MCF 10A (cell line): Measurements from ENCODE around the gene XRN2. TPM values are rescaled to one million over a fixed set of nuclear protein-coding genes. Genes with fewer than 3 reads are reported as not detected.
"Not testable (repeated sequence)": the region's sequence is repeated elsewhere in the genome, so short reads cannot be mapped to it uniquely, and the experiment has no call there.

Experiments
- BruUV-seq: library from RNA; stranded (reverse); fragments of 400-500 nt; replicated peaks from 2 replicates; lab custom pipeline; 2021; lab: Mats Ljungman, UMichigan
- CTCF ChIA-PET: fragments of 300-600 bp; sonication (Branson Sonifier 250); formaldehyde crosslinking; extraction: SDS; loops from one replicate; lab custom pipeline; 2021; ENCODE audit warnings: antibody characterized with exemption, inconsistent platforms; lab: Yijun Ruan, JAX
- POLR2A ChIA-PET: fragments of 300-600, 350-650 bp; sonication (Branson Sonifier 250); formaldehyde crosslinking; extraction: SDS; loops from one replicate; lab custom pipeline; 2020; ENCODE audit warnings: antibody characterized with exemption, inconsistent platforms; lab: Yijun Ruan, JAX
- DNase-seq: peaks from one replicate; pipeline ENCODE4 v3.0.0-alpha.2; 2018; ENCODE audit not compliant: unreplicated experiment
- H3K27ac Mint-ChIP-seq: one replicate; pipeline ENCODE4 v1.8.0; 2022; ENCODE audit warnings: mild to moderate bottlenecking, low read depth, mixed read lengths; ENCODE audit not compliant: unreplicated experiment
- H3K27me3 Mint-ChIP-seq: one replicate; pipeline ENCODE4 v1.8.0; 2022; ENCODE audit warnings: mixed read lengths; ENCODE audit not compliant: insufficient read depth, unreplicated experiment
- H3K36me3 Mint-ChIP-seq: one replicate; pipeline ENCODE4 v1.8.0; 2022; ENCODE audit warnings: mild to moderate bottlenecking, moderate library complexity, mixed read lengths; ENCODE audit not compliant: insufficient read depth, unreplicated experiment
- H3K4me1 Mint-ChIP-seq: one replicate; pipeline ENCODE4 v1.8.0; 2022; ENCODE audit warnings: mixed read lengths; ENCODE audit not compliant: insufficient read depth, unreplicated experiment
- H3K4me3 Mint-ChIP-seq: one replicate; pipeline ENCODE4 v1.8.0; 2022; ENCODE audit warnings: mild to moderate bottlenecking, moderate library complexity, mixed read lengths; ENCODE audit not compliant: unreplicated experiment
- H3K9me3 Mint-ChIP-seq: one replicate; pipeline ENCODE4 v1.8.0; 2022; ENCODE audit warnings: mixed read lengths; ENCODE audit not compliant: unreplicated experiment
- CTCF ChIP-seq: fragments of 200-600 bp; IDR thresholded peaks from one replicate; pipeline ENCODE4 v1.8.0; 2022; ENCODE audit warnings: antibody characterized with exemption, mild to moderate bottlenecking; ENCODE audit not compliant: unreplicated experiment
- intact Hi-C: fragments of 100-400 bp; cut with micrococcal nuclease; formaldehyde crosslinking; loops from 2 replicates; pipeline ENCODE4 v1.14.1; 2022
- total RNA-seq: library from RNA; stranded (reverse); gene quantifications from 2 replicates; pipeline ENCODE4 v1.2.3, GENCODE V29; 2022

XRN2 gene
- total RNA-seq, 1 experiment from 2014 or later = 67.8 TPM

GRCh38 chr20:21421601-21422236, 118.6 kb downstream of the XRN2 start:
- BruUV-seq = no TSS peak
- ChIA-PET POLR2A (no interaction called here), CTCF (interaction anchor here (1.2 kb wide), 1 partner anchor 18 kb away, joined by 3 read pairs; no protein-coding TSS in a partner anchor)
- peaks cover 29% of the 10 kb centered on the region for H3K9me3 Mint-ChIP-seq
- no peak for DNase-seq
- no peak for TF ChIP-seq CTCF
- H3K4me1 Mint-ChIP-seq = no peaks in the 10 kb centered on the region
- intact Hi-C loops = no loop called here
- no peaks in the 10 kb centered on the region for H3K36me3 Mint-ChIP-seq
- no peak overlapping the region for H3K4me3 Mint-ChIP-seq
- H3K27me3 Mint-ChIP-seq = peaks cover 13% of the 10 kb centered on the region
- H3K27ac Mint-ChIP-seq = no peak overlapping the region

DNA sequence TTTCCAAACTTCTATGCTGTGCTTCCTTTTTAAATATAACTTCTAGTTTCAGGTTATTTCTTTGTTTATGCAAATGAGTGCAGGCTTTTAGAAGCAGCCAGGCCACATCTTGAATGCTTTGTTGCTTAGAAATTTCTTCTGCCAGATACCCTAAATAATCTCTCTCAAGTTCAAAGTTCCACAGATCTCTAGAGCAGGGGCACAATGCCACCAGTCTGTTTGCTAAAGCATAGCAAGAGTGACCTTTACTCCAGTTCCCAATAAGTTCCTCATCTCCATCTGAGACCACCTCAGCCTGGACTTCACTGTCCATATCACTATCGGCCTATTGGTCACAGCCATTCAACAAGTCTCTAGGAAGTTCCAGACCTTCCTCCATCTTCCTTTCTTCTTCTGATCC, 120.6 kb downstream of the XRN2 start:
- POLR2A ChIA-PET = interaction anchor here (1.0 kb wide), 1 partner anchor 21 kb away, joined by 3 read pairs; no protein-coding TSS in a partner anchor
- H3K27me3 Mint-ChIP-seq, BruUV-seq, H3K36me3 Mint-ChIP-seq, DNase-seq, H3K4me3 Mint-ChIP-seq, intact Hi-C loops, H3K27ac Mint-ChIP-seq, H3K4me1 Mint-ChIP-seq: not testable (repeated sequence)
- peaks cover 31% of the 10 kb centered on the region for H3K9me3 Mint-ChIP-seq
- CTCF ChIA-PET = interaction anchor here (0.7 kb wide), 1 partner anchor 28 kb away, joined by 3 read pairs; no protein-coding TSS in a partner anchor

DNA sequence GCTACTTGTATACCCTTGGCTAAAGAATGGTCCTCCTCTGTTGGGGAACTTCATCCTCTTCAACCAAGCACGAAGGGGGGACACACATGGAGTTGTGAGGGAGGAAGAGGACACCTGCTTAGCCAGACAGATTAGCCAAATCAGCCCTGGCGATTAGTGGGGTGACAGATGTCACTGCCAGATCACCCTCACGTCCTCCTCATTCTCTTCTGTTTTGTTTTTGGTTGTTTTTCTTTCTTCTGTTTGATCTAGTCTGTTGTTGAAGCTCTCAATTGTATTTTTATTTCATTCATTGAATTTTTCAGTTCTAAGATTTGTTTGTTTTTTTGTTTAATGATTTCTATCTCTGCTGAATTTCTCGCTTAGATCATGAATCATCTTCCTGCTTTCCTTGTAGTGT, 121.7 kb downstream of the XRN2 start:
- DNase-seq = no peak
- intact Hi-C loops = no loop called here
- no TSS peak for BruUV-seq
- Mint-ChIP-seq H3K4me1 (no peaks in the 10 kb centered on the region), H3K9me3 (peaks cover 31% of the 10 kb centered on the region), H3K4me3 (no peak overlapping the region), H3K36me3 (no peaks in the 10 kb centered on the region), H3K27me3 (no peaks in the 10 kb centered on the region), H3K27ac (no peak overlapping the region)
- no peak for TF ChIP-seq CTCF
- ChIA-PET POLR2A (interaction anchor here (0.6 kb wide), 1 partner anchor 1577 kb away, joined by 3 read pairs; no protein-coding TSS in a partner anchor), CTCF (interaction anchor here (0.6 to 1.2 kb wide), 4 partner anchors 76 to 562 kb away, joined by 3 to 4 read pairs (median 4); no protein-coding TSS in a partner anchor)

- ChIA-PET CTCF (interaction anchor here (0.5 to 1.1 kb wide), 3 partner anchors 20 to 593 kb away, joined by 3 to 6 read pairs (median 3); no protein-coding TSS in a partner anchor), POLR2A (no interaction called here)
- H3K4me1 Mint-ChIP-seq = peaks cover 11% of the 10 kb centered on the region
- H3K4me3 Mint-ChIP-seq = no peak overlapping the region
- H3K27me3 Mint-ChIP-seq = no peaks in the 10 kb centered on the region
- no TSS peak for BruUV-seq
- no peak for DNase-seq
- H3K36me3 Mint-ChIP-seq = no peaks in the 10 kb centered on the region
- intact Hi-C loops = no loop called here
- H3K27ac Mint-ChIP-seq = no peak overlapping the region
- TF ChIP-seq CTCF = no peak
- H3K9me3 Mint-ChIP-seq = peaks cover 18% of the 10 kb centered on the region
Observed at GRCh38 chr20:21430020-21430419, 126.9 kb downstream of the XRN2 start.
